IMR-90 (cell line): ENCODE measurements around the gene CUL4A. TPM values are rescaled to one million over a fixed set of nuclear protein-coding genes. Genes with fewer than 3 reads are reported as not detected.

Source experiments
- ATAC-seq: fragments of 200-7000 bp; cut with Tn5 transposase; 2 replicates; pipeline ENCODE4 v1.9.1; 2020; ENCODE audit warnings: low read depth, mild to moderate bottlenecking, moderate library complexity
- BruUV-seq: library from RNA; stranded (reverse); fragments of 400-500 nt; replicated peaks from 2 replicates; lab custom pipeline; 2021; lab: Mats Ljungman, UMichigan
- CTCF ChIA-PET: fragments of 300-600 bp; formaldehyde crosslinking; extraction: SDS; loops from one replicate; lab custom pipeline; 2021; ENCODE audit warnings: antibody characterized with exemption; lab: Yijun Ruan, JAX
- POLR2A ChIA-PET: fragments of 300-600 bp; sonication (Branson Sonifier 250); formaldehyde crosslinking; loops from one replicate; lab custom pipeline; 2022; ENCODE audit warnings: antibody characterized with exemption; ENCODE audit not compliant: unreplicated experiment; lab: Charles Lee
- DNase-seq: peaks from one replicate; pipeline ENCODE4 v3.0.0; 2013
- H2AFZ ChIP-seq: replicated peaks from 2 replicates; pipeline ENCODE3; 2013; ENCODE audit warnings: low read length, mild to moderate bottlenecking; ENCODE audit not compliant: poor library complexity
- H2AK5ac ChIP-seq: 2 replicates; pipeline ENCODE4 v1.6.1; 2013; ENCODE audit warnings: low read depth, low read length, inconsistent platforms
- H2AK9ac ChIP-seq: replicated peaks from 2 replicates; pipeline ENCODE3; 2013; ENCODE audit warnings: mild to moderate bottlenecking, low read depth, low read length, moderate library complexity; ENCODE audit not compliant: poor library complexity
- H2BK120ac ChIP-seq: 2 replicates; pipeline ENCODE4 v1.6.1; 2013; ENCODE audit warnings: low read depth, low read length, inconsistent platforms
- H2BK15ac ChIP-seq: 3 replicates; pipeline ENCODE4 v1.6.1; 2013; ENCODE audit warnings: low read depth, low read length, inconsistent platforms
- H2BK20ac ChIP-seq: 2 replicates; pipeline ENCODE4 v1.6.1; 2013; ENCODE audit warnings: low read depth, mild to moderate bottlenecking, inconsistent platforms, low read length, moderate library complexity
- H2BK5ac ChIP-seq: 2 replicates; pipeline ENCODE4 v1.6.1; 2013; ENCODE audit warnings: mild to moderate bottlenecking, low read depth, low read length, inconsistent platforms; ENCODE audit not compliant: poor library complexity, severe bottlenecking
- H3K14ac ChIP-seq: replicated peaks from 2 replicates; pipeline ENCODE4 v1.6.1; 2013; ENCODE audit warnings: low read depth, low read length, inconsistent platforms
- H3K18ac ChIP-seq: 2 replicates; pipeline ENCODE4 v1.6.1; 2013; ENCODE audit warnings: low read depth, low read length, control low read depth
- H3K23ac ChIP-seq: 2 replicates; pipeline ENCODE4 v1.6.1; 2013; ENCODE audit warnings: low read depth, low read length, inconsistent platforms
- H3K27ac ChIP-seq: 2 replicates; pipeline ENCODE4 v1.5.1; 2013; ENCODE audit warnings: mild to moderate bottlenecking, control low read depth, low read length; ENCODE audit not compliant: insufficient read depth
- H3K27me3 ChIP-seq: 2 replicates; pipeline ENCODE4 v1.6.1; 2013; ENCODE audit warnings: low read length; ENCODE audit not compliant: control insufficient read depth, insufficient read depth
- H3K36me3 ChIP-seq: 2 replicates; pipeline ENCODE4 v1.6.1; 2013; ENCODE audit warnings: low read length, mixed read lengths; ENCODE audit not compliant: control insufficient read depth, insufficient read depth
- H3K4ac ChIP-seq: 2 replicates; pipeline ENCODE4 v1.6.1; 2013; ENCODE audit warnings: low read depth, low read length, inconsistent platforms
- H3K4me1 ChIP-seq: 2 replicates; pipeline ENCODE4 v1.6.1; 2013; ENCODE audit warnings: low read length, mixed read lengths; ENCODE audit not compliant: control insufficient read depth, insufficient read depth
- H3K4me2 ChIP-seq: 2 replicates; pipeline ENCODE4 v1.6.1; 2013; ENCODE audit warnings: low read depth, mild to moderate bottlenecking, control low read depth, low read length, moderate library complexity
- H3K4me3 ChIP-seq: 2 replicates; pipeline ENCODE4 v1.5.1; 2013; ENCODE audit warnings: low read depth, mild to moderate bottlenecking, control low read depth, low read length, moderate library complexity; ENCODE audit not compliant: insufficient read depth
- H3K56ac ChIP-seq: 2 replicates; pipeline ENCODE4 v1.6.1; 2013; ENCODE audit warnings: low read length, inconsistent platforms; ENCODE audit not compliant: insufficient read depth; ENCODE audit errors: extremely low read depth
- H3K79me1 ChIP-seq, 2 experiments: 2 replicates each; pipeline ENCODE4 v1.6.1; 2013; ENCODE audit warnings: low read length in 2 of 2, inconsistent platforms in 1 of 2, low read depth in 1 of 2
- H3K9ac ChIP-seq: 2 replicates; pipeline ENCODE4 v1.6.1; 2013; ENCODE audit warnings: low read depth, low read length, control low read depth
- H3K9me1 ChIP-seq: 2 replicates; pipeline ENCODE4 v1.6.1; 2013; ENCODE audit warnings: low read length, inconsistent platforms; ENCODE audit not compliant: insufficient read depth
- H3K9me3 ChIP-seq: 2 replicates; pipeline ENCODE4 v1.6.1; 2013; ENCODE audit warnings: low read length; ENCODE audit not compliant: control insufficient read depth, insufficient read depth
- H4K20me1 ChIP-seq: 2 replicates; pipeline ENCODE4 v1.6.1; 2013; ENCODE audit warnings: low read length, inconsistent platforms; ENCODE audit not compliant: insufficient read depth
- H4K5ac ChIP-seq: 2 replicates; pipeline ENCODE4 v1.6.1; 2013; ENCODE audit warnings: mild to moderate bottlenecking, low read depth, low read length, control low read depth
- H4K8ac ChIP-seq, 2 experiments: 2 replicates each; pipeline ENCODE4 v1.6.1; 2013; ENCODE audit warnings: low read depth in 2 of 2, low read length in 2 of 2, control low read depth in 1 of 2, inconsistent platforms in 1 of 2
- H4K91ac ChIP-seq: 2 replicates; pipeline ENCODE4 v1.6.1; 2013; ENCODE audit warnings: low read depth, low read length, inconsistent platforms; ENCODE audit not compliant: insufficient read depth
- BHLHE40 ChIP-seq: fragments of 150-350 bp; IDR thresholded peaks from 2 replicates; pipeline ENCODE4 v1.6.1; 2016; ENCODE audit warnings: mild to moderate bottlenecking, low read depth, low read length
- MAFK ChIP-seq: IDR thresholded peaks from 2 replicates; pipeline ENCODE4 v1.6.1; 2012; ENCODE audit warnings: low read depth, low read length, improper control_type of control experiment
- WGBS, 2 experiments: methylation state at CpG; one replicate each; pipeline versions ENCODE4 v1.1.5 to v1.1.7; 2013; ENCODE audit warnings: missing lambda C conversion rate in 2 of 2; ENCODE audit not compliant: insufficient read length in 1 of 2; ENCODE audit errors: extremely low coverage in 2 of 2; 5-methylcytosine and 5-hydroxymethylcytosine counted together
- dilution Hi-C: fragments of 300-500 bp; cut with HindIII; formaldehyde crosslinking; loops from one replicate; pipeline ENCODE4 v1.14.3; 2018; ENCODE audit warnings: low sequenced_read_pairs; ENCODE audit not compliant: unreplicated experiment
- in situ Hi-C: fragments of 300-500 bp; cut with MboI; formaldehyde crosslinking; loops from 3 replicates; pipeline ENCODE4 v1.14.3; 2019; ENCODE audit warnings: low sequenced_read_pairs, inconsistent platforms, mixed read lengths
- intact Hi-C: fragments of 100-400 bp; cut with micrococcal nuclease; formaldehyde crosslinking; loops from 2 replicates; pipeline ENCODE4 v1.10.0; 2022
- polyA plus RNA-seq, 3 experiments: library from polyadenylated mRNA; depleted of rRNA; stranded (reverse); fragments of >200 nt; gene quantifications; 2 replicates each; pipeline ENCODE4 v1.2.3, GENCODE V29; 2012; ENCODE audit warnings: low replicate concordance in 1 of 3
- total RNA-seq: library from RNA; depleted of rRNA; stranded (reverse); fragments of >200 nt; gene quantifications from 2 replicates; pipeline ENCODE4 v1.2.3, GENCODE V29; 2012

The CUL4A gene
- total and polyA plus RNA-seq, 2 of the 4 experiments (the other 2 are of a cell fraction), result 86.0 to 146 TPM

GRCh38 chr13:113288880-113289279 lies 79.5 kb downstream of the CUL4A start:
- Histone ChIP-seq H2BK15ac (no peak overlapping the region), H3K9me3 (no peaks in the 10 kb centered on the region), H3K4me1 (no peaks in the 10 kb centered on the region), H3K4me2 (no peak overlapping the region), H2AK9ac (no peak overlapping the region), H2BK5ac (no peak overlapping the region), H3K14ac (no peak overlapping the region), H3K18ac (no peak overlapping the region), H3K27me3 (peaks cover 18% of the 10 kb centered on the region), H3K36me3 (no peaks in the 10 kb centered on the region), H3K79me1 (no peaks in the 10 kb centered on the region), H4K91ac (no peak overlapping the region), H3K4me3 (no peak overlapping the region), H3K4ac (no peak overlapping the region), H3K27ac (no peak overlapping the region), H4K20me1 (no peaks in the 10 kb centered on the region), H3K9ac (no peak overlapping the region), H4K8ac (no peak overlapping the region), H4K5ac (no peak overlapping the region), H3K56ac (no peak overlapping the region), H2AFZ (no peak overlapping the region), H2BK120ac (no peak overlapping the region), H3K23ac (no peak overlapping the region), H2BK20ac (no peak overlapping the region), H2AK5ac (no peak overlapping the region), H3K9me1 (0 out of 2 replicates have a peak, but pooled peaks cover 3% of the 10 kb centered on the region)
- DNase-seq (no peak), ATAC-seq (no peak)
- ChIA-PET POLR2A (no interaction called here), CTCF (interaction anchor here (1.3 kb wide), 1 partner anchor 14 kb away, joined by 3 read pairs; no protein-coding TSS in a partner anchor)
- in situ Hi-C loops (no loop called here), dilution Hi-C loops (no loop called here), intact Hi-C loops (no loop called here)
- 83% methylated on average over 1 of the region's 5 CpGs; no CpG with 5 or more reads in 1 of the 2 experiments for WGBS, 2 experiments
- no peak for TF ChIP-seq MAFK
- TF ChIP-seq BHLHE40, result 0 out of 2 replicates have a peak, but pooled peaks have one; percentile 22
- BruUV-seq, result no TSS peak
